MM.1S (cell line): ENCODE results near the gene RAB3D.

Experiments
- DNase-seq: peaks from one replicate; pipeline ENCODE4 v3.0.0-alpha.2; 2015
- H2AFZ ChIP-seq: fragments of 300-600 bp; sonication (generic); 2 replicates; pipeline ENCODE4 v1.6.0; 2016; ENCODE audit warnings: antibody characterized with exemption, low read length
- H3F3A ChIP-seq: fragments of 300-600 bp; sonication (generic); 2 replicates; pipeline ENCODE4 v1.6.1; 2016; ENCODE audit warnings: mild to moderate bottlenecking, antibody characterized with exemption, low read length, moderate library complexity, mixed read lengths; ENCODE audit not compliant: insufficient read depth
- H3K27ac ChIP-seq: fragments of 300-600 bp; sonication (generic); 2 replicates; pipeline ENCODE4 v1.5.1; 2016; ENCODE audit warnings: mild to moderate bottlenecking, low read length
- H3K27me3 ChIP-seq: fragments of 300-600 bp; sonication (generic); replicated peaks from 2 replicates; pipeline ENCODE4 v1.6.0; 2016; ENCODE audit warnings: low read length; ENCODE audit not compliant: insufficient read depth
- H3K36me3 ChIP-seq: fragments of 300-600 bp; sonication (generic); replicated peaks from 2 replicates; pipeline ENCODE4 v1.6.1; 2016; ENCODE audit warnings: mild to moderate bottlenecking, low read length, mixed read lengths; ENCODE audit not compliant: insufficient read depth
- H3K4me1 ChIP-seq: fragments of 300-600 bp; sonication (generic); 2 replicates; pipeline ENCODE4 v1.6.1; 2016; ENCODE audit warnings: low read length, mixed read lengths
- H3K4me2 ChIP-seq: fragments of 300-600 bp; sonication (generic); 2 replicates; pipeline ENCODE4 v1.6.0; 2016; ENCODE audit warnings: low read depth, low read length
- H3K4me3 ChIP-seq: fragments of 300-600 bp; sonication (generic); 2 replicates; pipeline ENCODE4 v1.5.1; 2016; ENCODE audit warnings: low read length, mixed read lengths
- H3K79me2 ChIP-seq: fragments of 300-600 bp; sonication (generic); 2 replicates; pipeline ENCODE4 v1.6.1; 2016; ENCODE audit warnings: mixed run types, low read length, mixed read lengths
- H3K9ac ChIP-seq: fragments of 300-600 bp; sonication (generic); 2 replicates; pipeline ENCODE4 v1.6.1; 2016; ENCODE audit warnings: low read length, mixed read lengths
- H3K9me2 ChIP-seq: fragments of 300-600 bp; sonication (generic); replicated peaks from 2 replicates; pipeline ENCODE4 v1.6.1; 2016; ENCODE audit warnings: mild to moderate bottlenecking, low read length, mixed read lengths; ENCODE audit not compliant: insufficient read depth
- H3K9me3 ChIP-seq: fragments of 300-600 bp; sonication (generic); replicated peaks from 2 replicates; pipeline ENCODE4 v1.6.1; 2016; ENCODE audit warnings: mild to moderate bottlenecking, low read length, mixed read lengths; ENCODE audit not compliant: insufficient read depth
- H4K20me1 ChIP-seq: fragments of 300-600 bp; sonication (generic); 2 replicates; pipeline ENCODE4 v1.6.1; 2016; ENCODE audit warnings: mild to moderate bottlenecking, low read length, moderate library complexity, mixed read lengths; ENCODE audit not compliant: insufficient read depth
- CTCF ChIP-seq: fragments of 300-600 bp; sonication (generic); IDR thresholded peaks from 2 replicates; pipeline ENCODE4 v1.5.1; 2016; ENCODE audit warnings: antibody characterized with exemption, low read length, mixed read lengths
- EZH2 ChIP-seq: fragments of 300-600 bp; sonication (generic); optimal IDR thresholded peaks from 2 replicates; pipeline ENCODE3; 2017; ENCODE audit warnings: low read depth, mild to moderate bottlenecking, antibody characterized with exemption, low read length, mixed read lengths
- EZH2phosphoT487 ChIP-seq: fragments of 300-600 bp; sonication (generic); IDR thresholded peaks from 2 replicates; pipeline ENCODE4 v1.6.1; 2018; ENCODE audit warnings: antibody characterized with exemption, low read length

Gene RAB3D

GRCh38 chr19:11339254-11340098, at the start of gene RAB3D:
TSS of gene RAB3D (minus strand) at chr19:11339657. CDS start at chr19:11337399, 2,258 bp downstream.
- Histone ChIP-seq H3K27me3 (no peaks in the 10 kb centered on the region), H3K9me2 (no peaks in the 10 kb centered on the region), H3K4me1 (peaks cover 5% of the 10 kb centered on the region; the same call in 1 of the 2 replicates), H3K9me3 (no peaks in the 10 kb centered on the region), H3K9ac (peak within 1 kb of the TSS; percentile 66; the same call in 1 of the 2 replicates), H4K20me1 (no peaks in the 10 kb centered on the region), H3K79me2 (no peaks in the 10 kb centered on the region), H2AFZ (peak within 1 kb of the TSS; percentile 93), H3K4me2 (peak within 1 kb of the TSS; percentile 87), H3K27ac (no peak within 1 kb of the TSS), H3K36me3 (no peaks in the 10 kb centered on the region), H3F3A (no peaks in the 10 kb centered on the region), H3K4me3 (peak within 1 kb of the TSS; percentile 80)
- DNase-seq: peak; percentile 87
- TF ChIP-seq EZH2phosphoT487: no peak
- TF ChIP-seq EZH2: no peak
- no peak for TF ChIP-seq CTCF

- Histone ChIP-seq H3K4me2 (no peak overlapping the region), H3F3A (no peaks in the 10 kb centered on the region), H2AFZ (no peak overlapping the region), H3K9me3 (no peaks in the 10 kb centered on the region), H3K9ac (no peak overlapping the region), H3K27me3 (peaks cover 51% of the 10 kb centered on the region), H4K20me1 (no peaks in the 10 kb centered on the region), H3K27ac (no peak overlapping the region), H3K4me3 (no peak overlapping the region), H3K36me3 (no peaks in the 10 kb centered on the region), H3K79me2 (no peaks in the 10 kb centered on the region), H3K4me1 (peaks cover 11% of the 10 kb centered on the region; the same call in 1 of the 2 replicates), H3K9me2 (no peaks in the 10 kb centered on the region)
- DNase-seq: no peak
- no peak for TF ChIP-seq EZH2phosphoT487
- no peak for TF ChIP-seq EZH2
- TF ChIP-seq CTCF: no peak
Observed at GRCh38 chr19:11387162-11388034, 47.9 kb upstream of the RAB3D start.

DNA sequence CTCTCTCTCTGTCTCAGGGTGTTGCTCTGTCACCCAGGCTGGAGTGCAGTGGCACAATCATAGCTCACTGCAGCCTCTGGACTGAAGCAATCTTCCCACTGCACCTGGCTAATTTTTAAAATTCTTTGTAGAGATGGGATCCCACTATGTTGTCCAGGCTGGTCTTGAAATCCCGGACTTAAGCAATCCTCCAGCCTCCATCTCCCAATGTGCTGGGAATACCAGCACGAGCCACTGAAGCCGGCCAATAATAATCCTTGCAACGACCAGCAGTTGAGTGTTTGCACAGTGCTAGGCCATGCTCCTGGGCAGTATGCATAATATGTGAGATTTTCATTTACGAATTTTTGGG, 45.3 kb upstream of the RAB3D start:
- Histone ChIP-seq H3K4me3 (no peak overlapping the region), H3K4me2 (no peak overlapping the region), H3K27ac (no peak overlapping the region), H3K9me2 (no peaks in the 10 kb centered on the region), H4K20me1 (no peaks in the 10 kb centered on the region), H3K27me3 (peaks cover 33% of the 10 kb centered on the region), H3K9ac (no peak overlapping the region), H3F3A (peaks cover 20% of the 10 kb centered on the region; the same call in 1 of the 2 replicates), H3K4me1 (peaks cover 17% of the 10 kb centered on the region), H2AFZ (no peak overlapping the region), H3K79me2 (peaks cover 4% of the 10 kb centered on the region; the same call in 1 of the 2 replicates), H3K36me3 (no peaks in the 10 kb centered on the region), H3K9me3 (no peaks in the 10 kb centered on the region)
- TF ChIP-seq EZH2 (no peak), EZH2phosphoT487 (no peak), CTCF (no peak)
- DNase-seq: no peak
